PC-9 (cell line): ENCODE data around the gene TM6SF1. TPM values are rescaled to one million over a fixed set of nuclear protein-coding genes. Genes with fewer than 3 reads are reported as not detected.
"Not testable (repeated sequence)": the region's sequence is repeated elsewhere in the genome, so short reads cannot be mapped to it uniquely, and the experiment has no call there.

ENCODE experiments used
- BruUV-seq: library from RNA; stranded (reverse); fragments of 400-500 nt; replicated peaks from 2 replicates; lab custom pipeline; 2021; lab: Mats Ljungman, UMichigan
- CTCF ChIA-PET: fragments of 300-600 bp; sonication (Branson Sonifier 250); formaldehyde crosslinking; loops from one replicate; lab custom pipeline; 2022; ENCODE audit warnings: antibody characterized with exemption; lab: Charles Lee
- POLR2A ChIA-PET: fragments of 300-600 bp; sonication (Branson Sonifier 250); formaldehyde crosslinking; loops from one replicate; lab custom pipeline; 2022; ENCODE audit warnings: antibody characterized with exemption; ENCODE audit not compliant: unreplicated experiment; lab: Charles Lee
- DNase-seq, 2 experiments: peaks; one replicate each; pipeline versions ENCODE4 v3.0.0 to v3.0.0-alpha.2; 2015 to 2022; ENCODE audit warnings: mixed read lengths in 1 of 2
- H2AFZ ChIP-seq: fragments of 200-600 bp; sonication (generic); 2 replicates; pipeline ENCODE4 v1.8.1; 2017; ENCODE audit warnings: antibody characterized with exemption
- H3F3A ChIP-seq: fragments of 200-600 bp; sonication (generic); 2 replicates; pipeline ENCODE4 v1.8.1; 2017; ENCODE audit warnings: antibody characterized with exemption, mild to moderate bottlenecking, low read depth; ENCODE audit not compliant: insufficient read depth
- H3K27ac ChIP-seq: fragments of 200-600 bp; sonication (generic); 2 replicates; pipeline ENCODE4 v1.6.1; 2016; ENCODE audit warnings: mixed run types
- H3K27me3 ChIP-seq: fragments of 200-600 bp; sonication (generic); 2 replicates; pipeline ENCODE4 v1.6.1; 2016; ENCODE audit warnings: low read depth, mixed run types; ENCODE audit not compliant: insufficient read depth
- H3K36me3 ChIP-seq: fragments of 200-600 bp; sonication (generic); 2 replicates; pipeline ENCODE4 v1.6.1; 2016; ENCODE audit warnings: low read depth, mixed run types
- H3K4me1 ChIP-seq: fragments of 200-600 bp; sonication (generic); replicated peaks from 2 replicates; pipeline ENCODE4 v1.6.1; 2016; ENCODE audit warnings: mixed run types; ENCODE audit not compliant: insufficient read depth
- H3K4me2 ChIP-seq: fragments of 200-600 bp; sonication (generic); 2 replicates; pipeline ENCODE4 v1.6.1; 2017; ENCODE audit warnings: mixed run types
- H3K4me3 ChIP-seq: fragments of 200-600 bp; sonication (generic); 2 replicates; pipeline ENCODE4 v1.6.1; 2016; ENCODE audit warnings: mixed run types
- H3K79me2 ChIP-seq: fragments of 200-600 bp; sonication (generic); 2 replicates; pipeline ENCODE4 v1.6.1; 2017; ENCODE audit warnings: low read depth, mixed run types
- H3K9me2 ChIP-seq: fragments of 200-600 bp; sonication (generic); 2 replicates; pipeline ENCODE4 v1.8.1; 2017; ENCODE audit warnings: mild to moderate bottlenecking; ENCODE audit not compliant: insufficient read depth
- H3K9me3 ChIP-seq: fragments of 200-600 bp; sonication (generic); 2 replicates; pipeline ENCODE4 v1.8.1; 2016; ENCODE audit warnings: low read depth; ENCODE audit not compliant: insufficient read depth
- H4K20me1 ChIP-seq: fragments of 200-600 bp; sonication (generic); 2 replicates; pipeline ENCODE4 v1.8.1; 2017; ENCODE audit not compliant: insufficient read depth
- EZH2 ChIP-seq: fragments of 200-600 bp; sonication (generic); IDR thresholded peaks from 2 replicates; pipeline ENCODE4 v1.8.0; 2017; ENCODE audit warnings: antibody characterized with exemption, low read depth
- intact Hi-C: fragments of 100-400 bp; cut with micrococcal nuclease; formaldehyde crosslinking; loops from one replicate; pipeline ENCODE4 v1.10.0; 2022; ENCODE audit not compliant: unreplicated experiment
- total RNA-seq: library from RNA; stranded (reverse); gene quantifications from 2 replicates; pipeline ENCODE4 v1.2.3, GENCODE V29; 2021
- TF ChIP-seq, protein P1 (sequence below): fragments of 200-600 bp; sonication (generic); conservative IDR thresholded peaks from 2 replicates; pipeline ENCODE4 v1.6.1; 2017; ENCODE audit warnings: mixed run types, antibody characterized with exemption, mild to moderate bottlenecking, moderate library complexity

TM6SF1 gene
- total RNA-seq, 1 experiment from 2014 or later = not detected

DNA sequence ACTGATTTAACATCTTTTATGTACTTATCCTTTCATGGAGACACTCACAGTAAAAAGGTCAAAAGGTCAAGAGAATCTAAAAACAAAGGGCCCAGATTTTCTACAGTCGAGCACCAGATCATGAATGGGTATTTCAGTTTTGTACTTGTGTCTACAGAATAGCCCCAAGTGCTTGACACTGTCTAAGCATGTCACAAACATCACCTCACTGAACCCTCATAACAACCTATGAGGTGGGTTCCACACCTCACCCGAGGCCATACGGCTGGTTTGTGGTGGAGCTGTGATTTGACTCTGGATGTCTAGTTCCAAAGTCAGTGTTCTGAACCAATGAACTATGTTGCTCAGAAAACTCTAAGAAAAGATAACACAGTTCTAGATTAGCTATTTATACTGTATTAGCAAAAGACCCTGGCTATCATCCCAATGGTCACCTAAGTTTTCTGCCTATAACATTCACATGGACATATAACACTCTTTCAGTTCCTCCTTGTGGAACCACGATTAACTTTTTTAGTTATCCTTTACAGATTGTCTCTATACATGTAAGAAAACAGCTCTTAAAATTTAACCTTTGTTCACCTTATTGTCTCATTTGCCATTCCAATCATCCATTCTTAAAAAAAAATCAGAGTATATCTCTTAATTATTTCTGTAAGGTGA lies 25.5 kb downstream of the TM6SF1 start:
- Histone ChIP-seq H3K4me1 (no peaks in the 10 kb centered on the region), H3K4me3 (no peak overlapping the region), H3K27ac (no peak overlapping the region), H3K4me2 (no peak overlapping the region), H3K27me3 (no peaks in the 10 kb centered on the region), H3K79me2 (no peaks in the 10 kb centered on the region), H3K36me3 (no peaks in the 10 kb centered on the region), H4K20me1 (no peaks in the 10 kb centered on the region), H3K9me3 (no peaks in the 10 kb centered on the region), H3F3A (no peaks in the 10 kb centered on the region), H3K9me2 (no peaks in the 10 kb centered on the region), H2AFZ (no peak overlapping the region)
- DNase-seq = no peak
- TF ChIP-seq, protein P1, sequence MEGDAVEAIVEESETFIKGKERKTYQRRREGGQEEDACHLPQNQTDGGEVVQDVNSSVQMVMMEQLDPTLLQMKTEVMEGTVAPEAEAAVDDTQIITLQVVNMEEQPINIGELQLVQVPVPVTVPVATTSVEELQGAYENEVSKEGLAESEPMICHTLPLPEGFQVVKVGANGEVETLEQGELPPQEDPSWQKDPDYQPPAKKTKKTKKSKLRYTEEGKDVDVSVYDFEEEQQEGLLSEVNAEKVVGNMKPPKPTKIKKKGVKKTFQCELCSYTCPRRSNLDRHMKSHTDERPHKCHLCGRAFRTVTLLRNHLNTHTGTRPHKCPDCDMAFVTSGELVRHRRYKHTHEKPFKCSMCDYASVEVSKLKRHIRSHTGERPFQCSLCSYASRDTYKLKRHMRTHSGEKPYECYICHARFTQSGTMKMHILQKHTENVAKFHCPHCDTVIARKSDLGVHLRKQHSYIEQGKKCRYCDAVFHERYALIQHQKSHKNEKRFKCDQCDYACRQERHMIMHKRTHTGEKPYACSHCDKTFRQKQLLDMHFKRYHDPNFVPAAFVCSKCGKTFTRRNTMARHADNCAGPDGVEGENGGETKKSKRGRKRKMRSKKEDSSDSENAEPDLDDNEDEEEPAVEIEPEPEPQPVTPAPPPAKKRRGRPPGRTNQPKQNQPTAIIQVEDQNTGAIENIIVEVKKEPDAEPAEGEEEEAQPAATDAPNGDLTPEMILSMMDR = no peak
- TF ChIP-seq EZH2 = no peak
- ChIA-PET POLR2A (no interaction called here), CTCF (no interaction called here)
- intact Hi-C loops = no loop called here
- BruUV-seq = no TSS peak

DNA sequence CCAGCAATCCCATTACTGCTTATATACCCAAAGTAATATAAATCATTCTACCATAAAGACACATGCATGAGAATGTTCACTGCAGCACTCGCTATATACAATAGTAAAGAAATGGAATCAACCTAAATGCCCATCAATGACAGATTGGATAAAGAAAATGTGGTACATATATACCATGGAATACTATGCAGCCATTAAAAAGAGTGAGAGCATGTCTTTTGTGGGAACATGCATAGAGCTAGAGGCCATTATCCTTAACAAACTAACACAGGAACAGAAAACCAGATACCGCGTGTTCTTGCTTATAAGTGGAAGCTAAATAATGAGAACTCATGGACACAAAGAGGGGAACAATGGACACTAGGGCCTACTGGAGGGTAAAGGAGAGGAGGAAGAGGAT lies 34.7 kb downstream of the TM6SF1 start:
- CTCF ChIA-PET, BruUV-seq, H3K9me2 ChIP-seq, H3K4me2 ChIP-seq, H2AFZ ChIP-seq, DNase-seq, H3K27ac ChIP-seq, H3K4me1 ChIP-seq, H3K36me3 ChIP-seq, POLR2A ChIA-PET, H4K20me1 ChIP-seq, intact Hi-C loops, H3K79me2 ChIP-seq, H3K4me3 ChIP-seq, H3F3A ChIP-seq, H3K9me3 ChIP-seq, H3K27me3 ChIP-seq: not testable (repeated sequence)

DNA sequence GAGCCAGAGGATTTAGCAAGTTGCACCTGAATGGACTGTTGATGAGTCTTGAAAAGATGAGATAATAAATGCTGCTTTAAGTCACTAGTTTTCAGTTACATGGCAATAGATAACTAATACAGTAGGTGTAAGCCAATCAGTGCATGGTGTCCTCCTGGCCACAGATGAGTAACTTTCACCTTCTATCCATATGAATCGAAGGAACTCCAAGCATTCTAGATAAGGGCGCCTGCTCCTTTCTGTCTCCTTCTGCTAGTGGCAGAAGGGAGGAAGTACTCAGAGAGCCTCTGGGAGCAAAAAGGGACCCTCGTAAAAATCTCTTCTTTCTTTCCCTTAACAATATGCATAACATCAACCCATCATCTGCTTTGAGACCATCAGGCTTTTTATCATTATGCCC lies 37.3 kb downstream of the TM6SF1 start:
- H3F3A ChIP-seq = no peaks in the 10 kb centered on the region
- no peaks in the 10 kb centered on the region for H3K27me3 ChIP-seq
- H4K20me1 ChIP-seq = no peaks in the 10 kb centered on the region
- POLR2A ChIA-PET = no interaction called here
- no peak overlapping the region for H3K4me3 ChIP-seq
- no peaks in the 10 kb centered on the region for H3K9me3 ChIP-seq
- no peak overlapping the region for H3K4me2 ChIP-seq
- DNase-seq = no peak
- H3K79me2 ChIP-seq = no peaks in the 10 kb centered on the region
- no peaks in the 10 kb centered on the region for H3K36me3 ChIP-seq
- CTCF ChIA-PET = no interaction called here
- no peak overlapping the region for H3K27ac ChIP-seq
- no peaks in the 10 kb centered on the region for H3K9me2 ChIP-seq
- H3K4me1 ChIP-seq = no peaks in the 10 kb centered on the region
- H2AFZ ChIP-seq = no peak overlapping the region
- no TSS peak for BruUV-seq
- TF ChIP-seq EZH2 = no peak
- TF ChIP-seq, protein P1 = no peak
- intact Hi-C loops = no loop called here

DNA sequence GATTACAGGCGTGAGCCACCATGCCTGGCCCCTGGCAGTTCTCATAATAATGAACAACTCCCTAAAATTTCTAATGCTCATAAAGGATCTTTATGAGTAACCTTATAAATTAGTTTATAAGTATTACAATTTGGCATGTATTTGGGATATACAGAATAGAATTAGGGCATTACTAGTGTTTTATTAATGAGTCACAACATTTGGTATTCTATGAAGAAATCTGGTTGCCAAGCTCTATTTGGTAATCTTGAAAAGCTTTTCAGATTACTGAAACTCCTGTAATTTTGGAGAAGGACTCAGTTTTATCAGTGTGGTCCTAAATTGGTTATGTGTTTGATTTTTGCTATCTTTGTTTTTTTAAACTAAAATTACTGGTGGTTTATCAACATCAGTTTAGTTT lies 45.8 kb downstream of the TM6SF1 start:
- ChIA-PET POLR2A (no interaction called here), CTCF (no interaction called here)
- no peak overlapping the region for H2AFZ ChIP-seq
- H3K79me2 ChIP-seq = no peaks in the 10 kb centered on the region
- no peak for TF ChIP-seq EZH2
- TF ChIP-seq, protein P1 = no peak
- no peak overlapping the region for H3K4me2 ChIP-seq
- H3K27me3 ChIP-seq = no peaks in the 10 kb centered on the region
- no peaks in the 10 kb centered on the region for H3K9me3 ChIP-seq
- no peaks in the 10 kb centered on the region for H3F3A ChIP-seq
- no peak overlapping the region for H3K4me3 ChIP-seq
- H4K20me1 ChIP-seq = no peaks in the 10 kb centered on the region
- DNase-seq = no peak
- H3K9me2 ChIP-seq = no peaks in the 10 kb centered on the region
- H3K4me1 ChIP-seq = no peaks in the 10 kb centered on the region
- intact Hi-C loops = no loop called here
- 0 out of 2 replicates have a peak, but pooled peaks cover 7% of the 10 kb centered on the region for H3K36me3 ChIP-seq
- H3K27ac ChIP-seq = no peak overlapping the region
- no TSS peak for BruUV-seq
